HG03565 (cell line): ENCODE measurements around the gene TMEM207.
"Not testable (repeated sequence)": the region's sequence is repeated elsewhere in the genome, so short reads cannot be mapped to it uniquely, and the experiment has no call there.

Experiments used
- ATAC-seq: cut with Tn5 transposase; IDR thresholded peaks from one replicate; pipeline ENCODE4 v1.9.1; 2021; ENCODE audit warnings: mild to moderate bottlenecking, moderate library complexity; ENCODE audit not compliant: unreplicated experiment

Gene TMEM207

GRCh38 chr3:190449801-190450200 is at the start of gene TMEM207:
TSS of gene TMEM207 (minus strand) at chr3:190449901. CDS start at chr3:190449809, 92 bp downstream.
- ATAC-seq: no peak

GRCh38 chr3:190499122-190499521 is 49.4 kb upstream of the TMEM207 start:
- no peak for ATAC-seq

- ATAC-seq: no peak
Measured at GRCh38 chr3:190498293-190498692, 48.6 kb upstream of the TMEM207 start.

GRCh38 chr3:190497811-190498210 is 48.1 kb upstream of the TMEM207 start:
- no peak for ATAC-seq

GRCh38 chr3:190496859-190497258 is 47.2 kb upstream of the TMEM207 start:
- no peak for ATAC-seq

GRCh38 chr3:190495796-190496195 is 46.1 kb upstream of the TMEM207 start:
- no peak for ATAC-seq

- no peak for ATAC-seq
Measured at GRCh38 chr3:190495354-190495753, 45.7 kb upstream of the TMEM207 start.

GRCh38 chr3:190494907-190495306 is 45.2 kb upstream of the TMEM207 start:
- ATAC-seq: no peak

GRCh38 chr3:190492966-190493365 is 43.3 kb upstream of the TMEM207 start:
- ATAC-seq: no peak

- ATAC-seq: no peak
Measured at GRCh38 chr3:190492129-190492528, 42.4 kb upstream of the TMEM207 start.

- ATAC-seq: no peak
Measured at GRCh38 chr3:190491533-190492054, 41.9 kb upstream of the TMEM207 start.

- ATAC-seq: no peak
Measured at GRCh38 chr3:190486908-190487607, 37.4 kb upstream of the TMEM207 start.

- no peak for ATAC-seq
Measured at GRCh38 chr3:190486533-190486864, 36.8 kb upstream of the TMEM207 start.

GRCh38 chr3:190485830-190486532 is 36.3 kb upstream of the TMEM207 start:
- no peak for ATAC-seq

- no peak for ATAC-seq
Measured at GRCh38 chr3:190481779-190482178, 32.1 kb upstream of the TMEM207 start.

GRCh38 chr3:190473261-190473660 is 23.6 kb upstream of the TMEM207 start:
- ATAC-seq: not testable (repeated sequence)

GRCh38 chr3:190467922-190468321 is 18.2 kb upstream of the TMEM207 start:
- ATAC-seq: no peak

GRCh38 chr3:190458040-190458439 is 8.3 kb upstream of the TMEM207 start:
- ATAC-seq: no peak

- no peak for ATAC-seq
Measured at GRCh38 chr3:190456770-190457169, 7.1 kb upstream of the TMEM207 start.

- ATAC-seq: no peak
Measured at GRCh38 chr3:190455828-190456227, 6.1 kb upstream of the TMEM207 start.

GRCh38 chr3:190448256-190448655 is 1.4 kb downstream of the TMEM207 start:
- ATAC-seq: no peak

- ATAC-seq: no peak
Measured at GRCh38 chr3:190446573-190447279, 3.0 kb downstream of the TMEM207 start.
